ENCODE data around the gene TTLL5. TPM values are rescaled to one million over a fixed set of nuclear protein-coding genes. Genes with fewer than 3 reads are reported as not detected.

Gene TTLL5
- total and polyA plus RNA-seq, 9 of the 15 experiments (the other 6 are each of a cell fraction or from before 2014, with no cell fraction given), result 4.1 to 18.9 (median 12.6) TPM

DNA sequence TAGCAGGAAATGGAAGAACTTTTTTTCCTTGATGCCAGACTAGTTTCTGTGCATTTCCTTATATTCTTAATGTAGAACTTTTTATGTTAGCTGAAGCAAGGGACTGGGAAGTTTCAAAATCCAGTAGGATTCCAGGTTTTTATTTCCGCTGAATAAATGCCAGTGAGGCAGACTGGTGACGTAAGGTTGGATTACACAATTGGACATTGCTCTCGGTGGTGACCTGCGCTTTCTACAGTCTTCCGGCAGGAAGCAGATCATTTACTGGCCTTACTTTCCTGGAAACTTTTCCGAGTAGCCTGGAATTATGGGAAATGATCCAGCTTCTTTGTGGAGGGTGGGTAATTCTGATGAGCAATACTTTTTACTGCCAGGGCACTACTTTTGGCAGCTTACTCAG is 328.1 kb downstream of the TTLL5 start:
- no peak for DNase-seq (ENCODE audit: extremely low read depth in 1 of 4, low spot score in 3 of 4)
- H3K9ac ChIP-seq (ENCODE audit: insufficient read depth in 1 of 2, low read depth in 2 of 2, low read length in 2 of 2), result no peak overlapping the region
- H4K20me1 ChIP-seq (replicated peaks; ENCODE audit: control insufficient read depth, insufficient read depth, low read length), result no peaks in the 10 kb centered on the region
- H2AFZ ChIP-seq (ENCODE audit: low read depth, low read length), result no peak overlapping the region
- ATAC-seq, result no peak
- CTCF ChIA-PET (ENCODE audit: low intra/inter-chr PET ratio), result no interaction called here
- in situ Hi-C loops (cut with MboI), result loop anchor here (10.0 kb wide), 1 partner anchor 414 kb away; the partner anchor contains the start of gene FLVCR2
- no peaks in the 10 kb centered on the region for H3K27me3 ChIP-seq (ENCODE audit: control insufficient read depth in 2 of 2, insufficient read depth in 2 of 2, low read length in 2 of 2)
- H3K36me3 ChIP-seq (ENCODE audit: control insufficient read depth, insufficient read depth, low read length), result no peaks in the 10 kb centered on the region
- intact Hi-C loops (cut with micrococcal nuclease), result no loop called here
- H3K9me1 ChIP-seq (ENCODE audit: control insufficient read depth, insufficient read depth, low read length), result no peaks in the 10 kb centered on the region
- H3K9me3 ChIP-seq (replicated peaks; ENCODE audit: control insufficient read depth, insufficient read depth, low read depth, low read length), result no peaks in the 10 kb centered on the region
- POLR2A ChIA-PET, result interaction anchor here (0.7 kb wide), 1 partner anchor 28 kb away, joined by 3 read pairs; no protein-coding TSS in a partner anchor
- BruUV-seq (replicated peaks), result no TSS peak
- no peak overlapping the region for H3K4me2 ChIP-seq (ENCODE audit: insufficient read depth, low read length)
- peaks cover 0 to 4% of the 10 kb centered on the region in 2 experiments; a peak in 3 of 5 replicates for H3K4me1 ChIP-seq (replicated peaks in 1 of 2; ENCODE audit: control insufficient read depth in 2 of 2, insufficient read depth in 2 of 2, low read length in 2 of 2)
- 65% methylated on average over 3 of the region's 6 CpGs for WGBS (ENCODE audit: insufficient coverage, low coverage, missing lambda C conversion rate)
- no peaks in the 10 kb centered on the region for H3K79me2 ChIP-seq (ENCODE audit: control insufficient read depth, insufficient read depth, low read length)
- H3K27ac ChIP-seq (ENCODE audit: extremely low read depth, low read depth, low read length), result no peak overlapping the region
- FAIRE-seq, result no peak
- no peak overlapping the region for H3K4me3 ChIP-seq
- TF ChIP-seq SMAD3 (CRISPR knock-in tag; conservative IDR thresholded peaks at IDR 0.05), result no peak
- TF ChIP-seq, protein P1, sequence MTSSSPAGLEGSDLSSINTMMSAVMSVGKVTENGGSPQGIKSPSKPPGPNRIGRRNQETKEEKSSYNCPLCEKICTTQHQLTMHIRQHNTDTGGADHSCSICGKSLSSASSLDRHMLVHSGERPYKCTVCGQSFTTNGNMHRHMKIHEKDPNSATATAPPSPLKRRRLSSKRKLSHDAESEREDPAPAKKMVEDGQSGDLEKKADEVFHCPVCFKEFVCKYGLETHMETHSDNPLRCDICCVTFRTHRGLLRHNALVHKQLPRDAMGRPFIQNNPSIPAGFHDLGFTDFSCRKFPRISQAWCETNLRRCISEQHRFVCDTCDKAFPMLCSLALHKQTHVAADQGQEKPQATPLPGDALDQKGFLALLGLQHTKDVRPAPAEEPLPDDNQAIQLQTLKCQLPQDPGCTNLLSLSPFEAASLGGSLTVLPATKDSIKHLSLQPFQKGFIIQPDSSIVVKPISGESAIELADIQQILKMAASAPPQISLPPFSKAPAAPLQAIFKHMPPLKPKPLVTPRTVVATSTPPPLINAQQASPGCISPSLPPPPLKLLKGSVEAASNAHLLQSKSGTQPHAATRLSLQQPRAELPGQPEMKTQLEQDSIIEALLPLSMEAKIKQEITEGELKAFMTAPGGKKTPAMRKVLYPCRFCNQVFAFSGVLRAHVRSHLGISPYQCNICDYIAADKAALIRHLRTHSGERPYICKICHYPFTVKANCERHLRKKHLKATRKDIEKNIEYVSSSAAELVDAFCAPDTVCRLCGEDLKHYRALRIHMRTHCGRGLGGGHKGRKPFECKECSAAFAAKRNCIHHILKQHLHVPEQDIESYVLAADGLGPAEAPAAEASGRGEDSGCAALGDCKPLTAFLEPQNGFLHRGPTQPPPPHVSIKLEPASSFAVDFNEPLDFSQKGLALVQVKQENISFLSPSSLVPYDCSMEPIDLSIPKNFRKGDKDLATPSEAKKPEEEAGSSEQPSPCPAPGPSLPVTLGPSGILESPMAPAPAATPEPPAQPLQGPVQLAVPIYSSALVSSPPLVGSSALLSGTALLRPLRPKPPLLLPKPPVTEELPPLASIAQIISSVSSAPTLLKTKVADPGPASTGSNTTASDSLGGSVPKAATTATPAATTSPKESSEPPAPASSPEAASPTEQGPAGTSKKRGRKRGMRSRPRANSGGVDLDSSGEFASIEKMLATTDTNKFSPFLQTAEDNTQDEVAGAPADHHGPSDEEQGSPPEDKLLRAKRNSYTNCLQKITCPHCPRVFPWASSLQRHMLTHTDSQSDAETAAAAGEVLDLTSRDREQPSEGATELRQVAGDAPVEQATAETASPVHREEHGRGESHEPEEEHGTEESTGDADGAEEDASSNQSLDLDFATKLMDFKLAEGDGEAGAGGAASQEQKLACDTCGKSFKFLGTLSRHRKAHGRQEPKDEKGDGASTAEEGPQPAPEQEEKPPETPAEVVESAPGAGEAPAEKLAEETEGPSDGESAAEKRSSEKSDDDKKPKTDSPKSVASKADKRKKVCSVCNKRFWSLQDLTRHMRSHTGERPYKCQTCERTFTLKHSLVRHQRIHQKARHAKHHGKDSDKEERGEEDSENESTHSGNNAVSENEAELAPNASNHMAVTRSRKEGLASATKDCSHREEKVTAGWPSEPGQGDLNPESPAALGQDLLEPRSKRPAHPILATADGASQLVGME (CRISPR knock-in tag; IDR thresholded peaks at IDR 0.05), result no peak
- TF ChIP-seq RBM17 (IDR thresholded peaks at IDR 0.05; ENCODE audit: borderline replicate concordance, low read depth, low read length), result no peak
- no peak for TF ChIP-seq STAT5B (CRISPR knock-in tag; IDR thresholded peaks at IDR 0.05)
- no peak for TF ChIP-seq PHB (CRISPR knock-in tag; IDR thresholded peaks at IDR 0.05)
- no peak for TF ChIP-seq STAT5A (IDR thresholded peaks at IDR 0.05; ENCODE audit: borderline replicate concordance, low read length)
- TF ChIP-seq FOXJ3 (CRISPR knock-in tag; IDR thresholded peaks at IDR 0.05), result no peak
- no peak for TF ChIP-seq ILF3 (IDR thresholded peaks at IDR 0.05; ENCODE audit: borderline replicate concordance)
- no peak for TF ChIP-seq CAMTA2 (CRISPR knock-in tag; conservative IDR thresholded peaks at IDR 0.05)
- TF ChIP-seq, protein P2, sequence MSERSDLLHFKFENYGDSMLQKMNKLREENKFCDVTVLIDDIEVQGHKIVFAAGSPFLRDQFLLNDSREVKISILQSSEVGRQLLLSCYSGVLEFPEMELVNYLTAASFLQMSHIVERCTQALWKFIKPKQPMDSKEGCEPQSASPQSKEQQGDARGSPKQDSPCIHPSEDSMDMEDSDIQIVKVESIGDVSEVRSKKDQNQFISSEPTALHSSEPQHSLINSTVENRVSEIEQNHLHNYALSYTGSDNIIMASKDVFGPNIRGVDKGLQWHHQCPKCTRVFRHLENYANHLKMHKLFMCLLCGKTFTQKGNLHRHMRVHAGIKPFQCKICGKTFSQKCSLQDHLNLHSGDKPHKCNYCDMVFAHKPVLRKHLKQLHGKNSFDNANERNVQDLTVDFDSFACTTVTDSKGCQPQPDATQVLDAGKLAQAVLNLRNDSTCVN (CRISPR knock-in tag; IDR thresholded peaks at IDR 0.05), result no peak
- TF ChIP-seq, protein P3, sequence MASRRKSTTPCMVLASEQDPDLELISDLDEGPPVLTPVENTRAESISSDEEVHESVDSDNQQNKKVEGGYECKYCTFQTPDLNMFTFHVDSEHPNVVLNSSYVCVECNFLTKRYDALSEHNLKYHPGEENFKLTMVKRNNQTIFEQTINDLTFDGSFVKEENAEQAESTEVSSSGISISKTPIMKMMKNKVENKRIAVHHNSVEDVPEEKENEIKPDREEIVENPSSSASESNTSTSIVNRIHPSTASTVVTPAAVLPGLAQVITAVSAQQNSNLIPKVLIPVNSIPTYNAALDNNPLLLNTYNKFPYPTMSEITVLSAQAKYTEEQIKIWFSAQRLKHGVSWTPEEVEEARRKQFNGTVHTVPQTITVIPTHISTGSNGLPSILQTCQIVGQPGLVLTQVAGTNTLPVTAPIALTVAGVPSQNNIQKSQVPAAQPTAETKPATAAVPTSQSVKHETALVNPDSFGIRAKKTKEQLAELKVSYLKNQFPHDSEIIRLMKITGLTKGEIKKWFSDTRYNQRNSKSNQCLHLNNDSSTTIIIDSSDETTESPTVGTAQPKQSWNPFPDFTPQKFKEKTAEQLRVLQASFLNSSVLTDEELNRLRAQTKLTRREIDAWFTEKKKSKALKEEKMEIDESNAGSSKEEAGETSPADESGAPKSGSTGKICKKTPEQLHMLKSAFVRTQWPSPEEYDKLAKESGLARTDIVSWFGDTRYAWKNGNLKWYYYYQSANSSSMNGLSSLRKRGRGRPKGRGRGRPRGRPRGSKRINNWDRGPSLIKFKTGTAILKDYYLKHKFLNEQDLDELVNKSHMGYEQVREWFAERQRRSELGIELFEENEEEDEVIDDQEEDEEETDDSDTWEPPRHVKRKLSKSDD (conservative IDR thresholded peaks at IDR 0.05; ENCODE audit: low read length), result no peak
- no peak for TF ChIP-seq RBM14 (IDR thresholded peaks at IDR 0.05; ENCODE audit: borderline replicate concordance, insufficient read depth, low read depth, low read length)
- TF ChIP-seq POLR3A (IDR thresholded peaks at IDR 0.05; ENCODE audit: borderline replicate concordance, extremely low read depth, insufficient read depth, insufficient read length), result no peak
- no peak for TF ChIP-seq ZFPM2 (CRISPR knock-in tag; IDR thresholded peaks at IDR 0.05)
